Stimulated activated CD4-positive, alpha-beta T cell treated with anti-CD3 and anti-CD28 coated beads, Interleukin-15, amount 100 ng/mL, for 1 hour (primary cell): Measurements from ENCODE around the gene FLVCR1.
"Not testable (repeated sequence)": the region's sequence is repeated elsewhere in the genome, so short reads cannot be mapped to it uniquely, and the experiment has no call there.

Experiments
- DNase-seq, 2 donors: peaks; one replicate each; pipeline ENCODE4 v3.0.0-alpha.2; 2020; ENCODE audit warnings: low read depth in 1 of 2, low spot score in 1 of 2

The FLVCR1 gene

GRCh38 chr1:212857992-212858460 lies at the start of gene FLVCR1:
Gene FLVCR1 (plus strand): TSS chr1:212858275. CDS start chr1:212858453, 178 bp downstream.
- DNase-seq: peak; percentile 78 to 83

DNA sequence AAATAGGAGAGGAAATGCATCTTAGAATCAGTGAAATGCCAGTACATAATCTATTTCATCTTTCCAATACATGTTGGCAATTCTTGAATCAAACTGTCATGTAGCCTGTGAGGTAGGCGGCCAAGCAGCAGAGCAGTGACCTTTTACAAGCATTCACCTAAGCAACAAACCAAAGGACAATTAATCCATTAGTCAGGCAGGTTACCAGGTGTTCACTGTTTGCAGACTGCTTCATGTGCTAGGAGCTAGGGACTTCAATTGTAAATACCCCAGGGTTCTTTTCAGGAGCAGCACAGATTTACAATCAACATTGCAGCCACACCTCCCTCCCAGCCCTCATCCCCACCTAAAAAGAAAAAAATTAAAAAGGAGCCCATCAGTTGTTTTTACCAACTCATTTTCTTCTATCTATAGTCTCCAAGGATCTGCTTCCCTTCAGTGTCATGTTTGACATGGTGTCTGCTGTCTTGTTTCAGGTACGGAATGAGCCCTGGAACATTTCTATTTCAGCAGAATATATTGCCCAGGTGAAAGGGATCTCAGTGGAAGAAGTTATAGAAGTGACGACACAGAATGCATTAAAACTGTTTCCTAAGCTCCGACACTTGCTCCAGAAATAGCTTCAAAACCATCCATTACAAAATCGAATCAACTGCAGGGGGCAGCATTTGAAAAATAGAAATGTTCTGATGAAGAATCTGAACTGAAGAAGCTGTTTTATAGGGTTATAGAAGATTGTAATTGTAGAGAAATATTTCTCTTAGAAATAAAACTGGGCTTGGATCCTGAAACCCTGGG lies 43.3 kb upstream of the FLVCR1 start:
- no peak for DNase-seq

DNA sequence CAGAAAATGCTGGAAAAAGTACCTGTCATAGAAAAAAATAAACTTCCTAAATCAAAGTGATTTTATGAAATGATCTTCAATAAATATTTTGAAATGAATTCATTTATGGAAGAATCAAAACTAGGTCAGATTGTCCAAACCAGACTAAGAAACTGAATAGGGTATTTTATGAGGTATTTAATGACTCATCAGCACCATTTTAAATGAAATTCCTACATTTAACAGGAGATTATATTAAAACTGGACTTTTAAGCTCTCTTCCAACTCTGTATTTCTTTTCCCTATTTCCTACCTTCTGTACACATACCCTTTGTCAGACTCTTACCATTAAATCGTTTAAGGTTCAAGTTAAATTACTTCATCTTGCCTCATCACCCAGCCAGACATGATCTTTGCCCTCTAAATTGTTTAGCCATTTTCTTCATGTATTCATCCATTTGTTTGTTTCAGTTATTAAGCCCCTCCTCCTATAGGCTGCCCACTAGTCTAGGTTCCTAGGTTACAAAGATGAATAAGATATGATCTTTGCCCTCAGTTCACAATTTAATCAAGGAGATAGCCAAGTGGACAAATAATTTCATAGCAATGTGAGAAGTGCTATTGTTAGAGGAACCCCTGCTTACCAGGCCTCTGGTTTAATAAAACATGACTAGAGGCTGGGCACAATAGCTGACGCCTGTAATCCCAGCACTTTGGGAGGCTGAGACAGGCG lies 41.4 kb upstream of the FLVCR1 start:
- DNase-seq: no peak

- DNase-seq: no peak
Measured at GRCh38 chr1:212819726-212820125, 38.3 kb upstream of the FLVCR1 start.

- no peak for DNase-seq
Measured at GRCh38 chr1:212820969-212821368, 37.1 kb upstream of the FLVCR1 start.

DNA sequence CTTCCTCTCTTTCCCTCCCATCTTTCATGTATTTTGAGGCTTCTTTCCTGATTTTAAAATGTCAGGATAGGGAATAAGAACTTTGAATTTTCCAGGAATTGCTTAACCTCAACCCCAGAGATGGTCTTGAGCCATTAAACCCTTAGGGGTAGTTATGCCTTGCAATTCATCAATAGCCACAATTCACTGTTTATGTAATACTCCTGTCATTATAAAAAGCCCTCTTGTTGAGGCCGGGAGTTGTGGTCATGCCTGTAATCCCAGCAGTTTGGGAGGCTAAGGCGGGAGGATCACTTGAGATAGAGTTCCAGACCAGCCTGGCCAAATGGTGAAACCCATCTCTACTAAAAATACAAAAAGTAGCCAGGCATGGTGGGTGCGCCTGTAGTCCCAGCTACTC lies 35.1 kb upstream of the FLVCR1 start:
- DNase-seq: no peak

- no peak for DNase-seq
Measured at GRCh38 chr1:212824201-212824600, 33.9 kb upstream of the FLVCR1 start.

GRCh38 chr1:212825798-212826452 lies 32.1 kb upstream of the FLVCR1 start:
- DNase-seq: no peak

GRCh38 chr1:212827171-212827776 lies 30.8 kb upstream of the FLVCR1 start:
- DNase-seq: no peak

- DNase-seq: no peak
Measured at GRCh38 chr1:212827831-212828278, 30.2 kb upstream of the FLVCR1 start.

GRCh38 chr1:212828395-212828794 lies 29.7 kb upstream of the FLVCR1 start:
- no peak for DNase-seq

- not testable (repeated sequence) for DNase-seq
Measured at GRCh38 chr1:212833211-212834207, 24.6 kb upstream of the FLVCR1 start.

- DNase-seq: no peak
Measured at GRCh38 chr1:212838145-212838544, 19.9 kb upstream of the FLVCR1 start.

GRCh38 chr1:212844521-212844920 lies 13.6 kb upstream of the FLVCR1 start:
- DNase-seq: not testable (repeated sequence)

GRCh38 chr1:212847549-212847948 lies 10.5 kb upstream of the FLVCR1 start, which contains the start of gene SPATA45:
Gene SPATA45 (minus strand): TSS chr1:212847649. CDS start chr1:212836149, 11,500 bp downstream.
- no peak for DNase-seq

GRCh38 chr1:212852105-212852688 lies 5.9 kb upstream of the FLVCR1 start:
- DNase-seq: no peak

- no peak for DNase-seq
Measured at GRCh38 chr1:212853658-212854057, 4.4 kb upstream of the FLVCR1 start.

- DNase-seq: no peak
Measured at GRCh38 chr1:212856755-212857154, 1.3 kb upstream of the FLVCR1 start.

DNA sequence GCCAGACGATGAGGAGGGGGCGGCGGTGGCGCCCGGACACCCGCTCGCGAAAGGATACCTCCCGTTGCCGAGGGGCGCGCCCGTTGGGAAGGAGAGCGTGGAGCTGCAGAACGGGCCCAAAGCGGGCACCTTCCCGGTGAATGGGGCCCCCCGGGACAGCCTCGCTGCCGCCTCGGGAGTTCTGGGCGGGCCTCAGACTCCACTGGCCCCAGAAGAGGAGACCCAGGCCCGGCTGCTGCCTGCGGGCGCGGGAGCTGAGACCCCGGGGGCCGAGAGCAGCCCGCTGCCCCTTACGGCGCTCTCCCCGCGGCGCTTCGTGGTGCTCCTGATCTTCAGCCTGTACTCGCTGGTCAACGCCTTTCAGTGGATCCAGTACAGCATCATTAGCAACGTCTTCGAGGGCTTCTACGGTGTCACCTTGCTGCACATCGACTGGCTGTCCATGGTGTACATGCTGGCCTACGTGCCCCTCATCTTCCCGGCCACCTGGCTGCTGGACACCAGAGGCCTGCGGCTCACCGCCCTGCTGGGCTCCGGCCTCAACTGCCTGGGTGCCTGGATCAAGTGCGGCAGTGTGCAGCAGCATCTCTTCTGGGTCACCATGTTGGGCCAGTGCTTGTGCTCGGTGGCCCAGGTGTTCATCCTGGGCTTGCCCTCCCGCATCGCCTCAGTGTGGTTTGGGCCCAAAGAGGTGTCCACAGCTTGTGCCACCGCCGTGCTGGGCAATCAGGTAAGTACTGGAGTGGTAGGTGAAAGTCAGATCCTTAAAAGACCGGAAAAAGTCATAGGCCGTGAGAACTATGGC lies 588 bp downstream of the FLVCR1 start:
- peak; percentile 1 to 2 for DNase-seq
